MM.1S (cell line): Measurements from ENCODE around the gene CXADR.

Experiments used
- DNase-seq: peaks from one replicate; pipeline ENCODE4 v3.0.0-alpha.2; 2015
- H2AFZ ChIP-seq: fragments of 300-600 bp; sonication (generic); 2 replicates; pipeline ENCODE4 v1.6.0; 2016; ENCODE audit warnings: antibody characterized with exemption, low read length
- H3F3A ChIP-seq: fragments of 300-600 bp; sonication (generic); 2 replicates; pipeline ENCODE4 v1.6.1; 2016; ENCODE audit warnings: mild to moderate bottlenecking, antibody characterized with exemption, low read length, moderate library complexity, mixed read lengths; ENCODE audit not compliant: insufficient read depth
- H3K27ac ChIP-seq: fragments of 300-600 bp; sonication (generic); 2 replicates; pipeline ENCODE4 v1.5.1; 2016; ENCODE audit warnings: mild to moderate bottlenecking, low read length
- H3K27me3 ChIP-seq: fragments of 300-600 bp; sonication (generic); replicated peaks from 2 replicates; pipeline ENCODE4 v1.6.0; 2016; ENCODE audit warnings: low read length; ENCODE audit not compliant: insufficient read depth
- H3K36me3 ChIP-seq: fragments of 300-600 bp; sonication (generic); replicated peaks from 2 replicates; pipeline ENCODE4 v1.6.1; 2016; ENCODE audit warnings: mild to moderate bottlenecking, low read length, mixed read lengths; ENCODE audit not compliant: insufficient read depth
- H3K4me1 ChIP-seq: fragments of 300-600 bp; sonication (generic); 2 replicates; pipeline ENCODE4 v1.6.1; 2016; ENCODE audit warnings: low read length, mixed read lengths
- H3K4me2 ChIP-seq: fragments of 300-600 bp; sonication (generic); 2 replicates; pipeline ENCODE4 v1.6.0; 2016; ENCODE audit warnings: low read depth, low read length
- H3K4me3 ChIP-seq: fragments of 300-600 bp; sonication (generic); 2 replicates; pipeline ENCODE4 v1.5.1; 2016; ENCODE audit warnings: low read length, mixed read lengths
- H3K79me2 ChIP-seq: fragments of 300-600 bp; sonication (generic); 2 replicates; pipeline ENCODE4 v1.6.1; 2016; ENCODE audit warnings: mixed run types, low read length, mixed read lengths
- H3K9ac ChIP-seq: fragments of 300-600 bp; sonication (generic); 2 replicates; pipeline ENCODE4 v1.6.1; 2016; ENCODE audit warnings: low read length, mixed read lengths
- H3K9me2 ChIP-seq: fragments of 300-600 bp; sonication (generic); replicated peaks from 2 replicates; pipeline ENCODE4 v1.6.1; 2016; ENCODE audit warnings: mild to moderate bottlenecking, low read length, mixed read lengths; ENCODE audit not compliant: insufficient read depth
- H3K9me3 ChIP-seq: fragments of 300-600 bp; sonication (generic); replicated peaks from 2 replicates; pipeline ENCODE4 v1.6.1; 2016; ENCODE audit warnings: mild to moderate bottlenecking, low read length, mixed read lengths; ENCODE audit not compliant: insufficient read depth
- H4K20me1 ChIP-seq: fragments of 300-600 bp; sonication (generic); 2 replicates; pipeline ENCODE4 v1.6.1; 2016; ENCODE audit warnings: mild to moderate bottlenecking, low read length, moderate library complexity, mixed read lengths; ENCODE audit not compliant: insufficient read depth
- CTCF ChIP-seq: fragments of 300-600 bp; sonication (generic); IDR thresholded peaks from 2 replicates; pipeline ENCODE4 v1.5.1; 2016; ENCODE audit warnings: antibody characterized with exemption, low read length, mixed read lengths
- EZH2 ChIP-seq: fragments of 300-600 bp; sonication (generic); optimal IDR thresholded peaks from 2 replicates; pipeline ENCODE3; 2017; ENCODE audit warnings: low read depth, mild to moderate bottlenecking, antibody characterized with exemption, low read length, mixed read lengths
- EZH2phosphoT487 ChIP-seq: fragments of 300-600 bp; sonication (generic); IDR thresholded peaks from 2 replicates; pipeline ENCODE4 v1.6.1; 2018; ENCODE audit warnings: antibody characterized with exemption, low read length

Gene CXADR

GRCh38 chr21:17512253-17513213 lies at the start of gene CXADR:
Gene CXADR (plus strand): TSS chr21:17513043. CDS start chr21:17513130, 87 bp downstream.
- Histone ChIP-seq H3K79me2 (peaks cover 23% of the 10 kb centered on the region), H3K4me3 (peak within 1 kb of the TSS; percentile 72), H4K20me1 (no peaks in the 10 kb centered on the region), H3F3A (peaks cover 8% of the 10 kb centered on the region), H3K27me3 (no peaks in the 10 kb centered on the region), H2AFZ (peak within 1 kb of the TSS; percentile 88), H3K27ac (peak within 1 kb of the TSS; percentile 66; the same call in 1 of the 2 replicates), H3K4me1 (peaks cover 9% of the 10 kb centered on the region; the same call in 1 of the 2 replicates), H3K9me2 (no peaks in the 10 kb centered on the region), H3K4me2 (peak within 1 kb of the TSS; percentile 93), H3K36me3 (no peaks in the 10 kb centered on the region), H3K9me3 (no peaks in the 10 kb centered on the region), H3K9ac (peak within 1 kb of the TSS; percentile 63)
- no peak for TF ChIP-seq EZH2phosphoT487
- TF ChIP-seq CTCF, result peak; percentile 18; the same call in 1 of the 2 replicates
- DNase-seq, result peak; percentile 95

GRCh38 chr21:17466166-17466565 lies 46.7 kb upstream of the CXADR start:
- no peaks in the 10 kb centered on the region; the same call in 1 of the 2 replicates for H3F3A ChIP-seq
- no peak overlapping the region for H3K27ac ChIP-seq
- no peak overlapping the region for H3K9ac ChIP-seq
- H3K27me3 ChIP-seq, result no peaks in the 10 kb centered on the region
- no peak for DNase-seq
- no peak overlapping the region for H2AFZ ChIP-seq
- no peaks in the 10 kb centered on the region for H3K9me2 ChIP-seq
- H4K20me1 ChIP-seq, result no peaks in the 10 kb centered on the region
- H3K9me3 ChIP-seq, result no peaks in the 10 kb centered on the region
- H3K4me3 ChIP-seq, result no peak overlapping the region
- no peaks in the 10 kb centered on the region for H3K79me2 ChIP-seq
- H3K4me1 ChIP-seq, result no peaks in the 10 kb centered on the region
- H3K4me2 ChIP-seq, result no peak overlapping the region
- H3K36me3 ChIP-seq, result no peaks in the 10 kb centered on the region
- no peak for TF ChIP-seq EZH2phosphoT487
- TF ChIP-seq EZH2, result no peak
- TF ChIP-seq CTCF, result no peak

- no peaks in the 10 kb centered on the region; the same call in 1 of the 2 replicates for H3F3A ChIP-seq
- no peaks in the 10 kb centered on the region for H3K79me2 ChIP-seq
- H3K9me3 ChIP-seq, result no peaks in the 10 kb centered on the region
- no peak overlapping the region for H3K4me3 ChIP-seq
- H3K4me1 ChIP-seq, result peaks cover 9% of the 10 kb centered on the region; the same call in 1 of the 2 replicates
- no peak overlapping the region for H3K4me2 ChIP-seq
- TF ChIP-seq CTCF (no peak), EZH2phosphoT487 (no peak), EZH2 (no peak)
- no peak overlapping the region for H2AFZ ChIP-seq
- no peak overlapping the region for H3K27ac ChIP-seq
- H3K9me2 ChIP-seq, result no peaks in the 10 kb centered on the region
- H3K9ac ChIP-seq, result no peak overlapping the region
- H3K27me3 ChIP-seq, result no peaks in the 10 kb centered on the region
- no peak for DNase-seq
- no peaks in the 10 kb centered on the region for H4K20me1 ChIP-seq
- H3K36me3 ChIP-seq, result no peaks in the 10 kb centered on the region
Measured at GRCh38 chr21:17467392-17467791, 45.5 kb upstream of the CXADR start.
